Measurements from ENCODE around the gene CHAT. TPM values are rescaled to one million over a fixed set of nuclear protein-coding genes. Genes with fewer than 3 reads are reported as not detected.

The CHAT gene
- total RNA-seq, 2 experiments from 2014 or later, result not detected

DNA sequence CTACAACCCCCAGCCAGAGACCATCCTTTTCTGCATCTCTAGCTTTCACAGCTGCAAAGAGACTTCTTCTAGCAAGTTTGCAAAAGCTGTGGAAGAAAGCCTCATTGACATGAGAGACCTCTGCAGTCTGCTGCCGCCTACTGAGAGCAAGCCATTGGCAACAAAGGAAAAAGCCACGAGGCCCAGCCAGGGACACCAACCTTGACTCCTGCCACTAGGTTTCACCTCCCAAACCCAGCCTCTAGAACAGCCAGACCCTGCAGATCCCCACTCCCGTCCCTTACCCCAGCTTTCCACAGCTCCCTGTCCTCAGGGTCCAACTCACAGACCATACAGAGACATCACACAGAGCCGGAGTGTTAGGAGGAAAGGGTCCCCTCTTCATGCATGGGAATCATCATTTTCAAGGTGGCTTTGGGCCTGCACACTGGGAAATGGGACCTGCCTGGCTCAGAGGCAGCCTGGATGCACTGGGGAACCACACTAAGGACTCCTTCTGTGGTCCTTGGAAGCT, 51.1 kb downstream of the CHAT start:
- no TSS peak for BruUV-seq (replicated peaks)
- intact Hi-C loops (cut with micrococcal nuclease; ENCODE audit: unreplicated experiment), result no loop called here
- Histone ChIP-seq H3K9me3 (ENCODE audit: low read length) (no peaks in the 10 kb centered on the region), H3K27ac (ENCODE audit: low read depth, low read length, poor library complexity, severe bottlenecking) (no peak overlapping the region), H3K4me3 (ENCODE audit: low read depth, low read length, poor library complexity, severe bottlenecking) (no peak overlapping the region), H3K9me2 (ENCODE audit: insufficient read depth, low read length) (no peaks in the 10 kb centered on the region), H2AFZ (ENCODE audit: low read length) (no peak overlapping the region), H3K79me2 (ENCODE audit: insufficient read depth, low read depth, low read length) (no peaks in the 10 kb centered on the region), H3K4me1 (ENCODE audit: insufficient read depth, low read length, poor library complexity, severe bottlenecking) (no peaks in the 10 kb centered on the region), H3K4me2 (ENCODE audit: low read length) (no peak overlapping the region), H4K20me1 (ENCODE audit: insufficient read depth, low read length) (no peaks in the 10 kb centered on the region), H3K36me3 (ENCODE audit: insufficient read depth, low read length) (no peaks in the 10 kb centered on the region)
- no peak for DNase-seq (ENCODE audit: low spot score)
- ChIA-PET POLR2A (interaction anchor here (1.4 kb wide), 1 partner anchor 15 kb away, joined by 3 read pairs; no protein-coding TSS in a partner anchor), CTCF (ENCODE audit: unreplicated experiment) (no interaction called here)
- TF ChIP-seq EZH2phosphoT487 (IDR thresholded peaks at IDR 0.05; ENCODE audit: borderline replicate concordance, low read depth, low read length), result no peak
- TF ChIP-seq, protein P1, sequence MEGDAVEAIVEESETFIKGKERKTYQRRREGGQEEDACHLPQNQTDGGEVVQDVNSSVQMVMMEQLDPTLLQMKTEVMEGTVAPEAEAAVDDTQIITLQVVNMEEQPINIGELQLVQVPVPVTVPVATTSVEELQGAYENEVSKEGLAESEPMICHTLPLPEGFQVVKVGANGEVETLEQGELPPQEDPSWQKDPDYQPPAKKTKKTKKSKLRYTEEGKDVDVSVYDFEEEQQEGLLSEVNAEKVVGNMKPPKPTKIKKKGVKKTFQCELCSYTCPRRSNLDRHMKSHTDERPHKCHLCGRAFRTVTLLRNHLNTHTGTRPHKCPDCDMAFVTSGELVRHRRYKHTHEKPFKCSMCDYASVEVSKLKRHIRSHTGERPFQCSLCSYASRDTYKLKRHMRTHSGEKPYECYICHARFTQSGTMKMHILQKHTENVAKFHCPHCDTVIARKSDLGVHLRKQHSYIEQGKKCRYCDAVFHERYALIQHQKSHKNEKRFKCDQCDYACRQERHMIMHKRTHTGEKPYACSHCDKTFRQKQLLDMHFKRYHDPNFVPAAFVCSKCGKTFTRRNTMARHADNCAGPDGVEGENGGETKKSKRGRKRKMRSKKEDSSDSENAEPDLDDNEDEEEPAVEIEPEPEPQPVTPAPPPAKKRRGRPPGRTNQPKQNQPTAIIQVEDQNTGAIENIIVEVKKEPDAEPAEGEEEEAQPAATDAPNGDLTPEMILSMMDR (conservative IDR thresholded peaks at IDR 0.05; ENCODE audit: low read length), result no peak

DNA sequence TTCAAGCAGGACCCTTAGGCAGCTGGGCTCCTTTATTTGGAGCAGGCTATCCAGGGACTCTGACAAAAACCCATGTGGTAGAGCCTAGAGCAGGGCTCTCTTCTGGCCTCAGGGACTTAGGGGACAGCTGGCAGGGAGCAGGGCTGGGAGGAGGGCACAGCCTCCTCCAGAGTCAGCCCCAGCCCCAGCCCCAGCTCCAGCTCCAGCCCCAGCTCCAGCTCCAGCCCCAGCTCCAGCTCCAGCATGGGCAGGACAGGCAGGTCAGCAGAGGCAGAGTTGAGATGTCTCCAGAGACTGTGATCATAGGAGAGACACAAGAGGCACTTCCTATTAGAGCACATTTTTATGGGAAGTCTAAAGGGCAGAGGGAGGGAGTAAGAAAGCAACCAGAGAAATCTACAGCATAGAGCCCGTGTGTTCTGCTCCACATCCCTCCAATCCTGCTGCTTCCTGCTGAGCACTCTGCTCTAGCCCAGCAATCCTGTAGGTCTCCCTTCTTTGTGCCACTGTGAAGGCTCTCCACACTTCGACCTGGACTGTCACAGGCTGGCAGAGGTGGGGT, 52.3 kb downstream of the CHAT start:
- H3K27ac ChIP-seq (ENCODE audit: low read depth, low read length, poor library complexity, severe bottlenecking), result no peak overlapping the region
- no peak for DNase-seq (ENCODE audit: low spot score)
- CTCF ChIA-PET (ENCODE audit: unreplicated experiment), result no interaction called here
- H3K9me2 ChIP-seq (ENCODE audit: insufficient read depth, low read length), result no peaks in the 10 kb centered on the region
- H4K20me1 ChIP-seq (ENCODE audit: insufficient read depth, low read length), result no peaks in the 10 kb centered on the region
- no TSS peak for BruUV-seq (replicated peaks)
- POLR2A ChIA-PET, result interaction anchor here (1.4 kb wide), 1 partner anchor 17 kb away, joined by 3 read pairs; no protein-coding TSS in a partner anchor
- H3K4me3 ChIP-seq (ENCODE audit: low read depth, low read length, poor library complexity, severe bottlenecking), result no peak overlapping the region
- no peak overlapping the region for H2AFZ ChIP-seq (ENCODE audit: low read length)
- H3K4me2 ChIP-seq (ENCODE audit: low read length), result no peak overlapping the region
- H3K79me2 ChIP-seq (ENCODE audit: insufficient read depth, low read depth, low read length), result no peaks in the 10 kb centered on the region
- no peaks in the 10 kb centered on the region for H3K9me3 ChIP-seq (ENCODE audit: low read length)
- TF ChIP-seq EZH2phosphoT487 (IDR thresholded peaks at IDR 0.05; ENCODE audit: borderline replicate concordance, low read depth, low read length), result no peak
- TF ChIP-seq, protein P1 (conservative IDR thresholded peaks at IDR 0.05; ENCODE audit: low read length), result no peak
- no peaks in the 10 kb centered on the region for H3K4me1 ChIP-seq (ENCODE audit: insufficient read depth, low read length, poor library complexity, severe bottlenecking)
- H3K36me3 ChIP-seq (ENCODE audit: insufficient read depth, low read length), result no peaks in the 10 kb centered on the region
- intact Hi-C loops (cut with micrococcal nuclease; ENCODE audit: unreplicated experiment), result no loop called here

- intact Hi-C loops (cut with micrococcal nuclease; ENCODE audit: unreplicated experiment), result no loop called here
- H3K4me1 ChIP-seq (ENCODE audit: insufficient read depth, low read length, poor library complexity, severe bottlenecking), result no peaks in the 10 kb centered on the region
- no peak overlapping the region for H3K4me3 ChIP-seq (ENCODE audit: low read depth, low read length, poor library complexity, severe bottlenecking)
- H3K9me2 ChIP-seq (ENCODE audit: insufficient read depth, low read length), result no peaks in the 10 kb centered on the region
- H3K79me2 ChIP-seq (ENCODE audit: insufficient read depth, low read depth, low read length), result no peaks in the 10 kb centered on the region
- no peaks in the 10 kb centered on the region for H3K9me3 ChIP-seq (ENCODE audit: low read length)
- H3K4me2 ChIP-seq (ENCODE audit: low read length), result no peak overlapping the region
- CTCF ChIA-PET (ENCODE audit: unreplicated experiment), result no interaction called here
- H3K36me3 ChIP-seq (ENCODE audit: insufficient read depth, low read length), result no peaks in the 10 kb centered on the region
- no peak overlapping the region for H2AFZ ChIP-seq (ENCODE audit: low read length)
- no peak overlapping the region for H3K27ac ChIP-seq (ENCODE audit: low read depth, low read length, poor library complexity, severe bottlenecking)
- no peak for DNase-seq (ENCODE audit: low spot score)
- POLR2A ChIA-PET, result no interaction called here
- no peaks in the 10 kb centered on the region for H4K20me1 ChIP-seq (ENCODE audit: insufficient read depth, low read length)
- BruUV-seq (replicated peaks), result no TSS peak
- TF ChIP-seq, protein P1 (conservative IDR thresholded peaks at IDR 0.05; ENCODE audit: low read length), result no peak
- no peak for TF ChIP-seq EZH2phosphoT487 (IDR thresholded peaks at IDR 0.05; ENCODE audit: borderline replicate concordance, low read depth, low read length)
Measured at GRCh38 chr10:49666685-49667084, 52.8 kb downstream of the CHAT start.

Measured in OCI-LY7 (cell line).